GM21619 (cell line): Measurements from ENCODE around the gene PDCD4.

Experiments used
- ATAC-seq: cut with Tn5 transposase; IDR thresholded peaks from one replicate; pipeline ENCODE4 v1.9.1; 2021; ENCODE audit not compliant: unreplicated experiment

The PDCD4 gene

GRCh38 chr10:110860576-110861241 lies 11.0 kb upstream of the PDCD4 start:
- ATAC-seq = peak; percentile 58

- no peak for ATAC-seq
Observed at GRCh38 chr10:110861476-110861875, 10.3 kb upstream of the PDCD4 start.

DNA sequence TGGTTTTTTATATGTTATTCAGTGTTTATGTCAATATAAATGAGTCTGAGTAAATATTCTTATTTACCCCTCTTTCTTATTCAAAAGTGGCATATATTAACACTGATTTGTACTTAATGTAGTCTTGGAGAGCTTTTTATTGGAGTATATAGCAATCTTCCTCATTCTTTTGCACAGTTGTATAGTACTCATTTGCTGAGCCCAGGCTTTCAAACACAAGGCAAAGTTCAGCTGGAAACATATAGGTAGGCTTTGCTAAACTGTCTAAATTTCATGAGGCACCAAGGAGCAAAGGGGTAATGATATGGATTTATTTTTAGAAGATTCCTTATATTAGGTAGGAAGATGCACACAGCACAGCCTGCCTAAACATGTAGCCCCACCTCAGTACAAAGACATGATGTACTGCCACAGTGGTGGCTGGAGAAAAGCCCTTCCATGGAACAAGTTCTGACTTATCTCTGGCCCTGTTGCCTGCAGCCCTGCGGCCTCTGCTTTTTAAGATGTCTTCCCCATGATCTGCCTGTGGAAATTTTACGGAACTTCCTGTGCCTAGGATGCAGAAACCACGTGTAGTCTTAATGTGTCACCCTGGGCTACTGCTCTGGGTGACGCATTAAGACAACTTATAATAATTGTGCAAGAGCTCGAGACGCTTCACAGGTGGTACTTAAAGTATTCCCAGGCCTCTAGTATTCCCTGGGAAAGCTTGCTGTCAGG lies 9.6 kb upstream of the PDCD4 start:
- no peak for ATAC-seq

GRCh38 chr10:110862961-110863360 lies 8.8 kb upstream of the PDCD4 start:
- no peak for ATAC-seq

DNA sequence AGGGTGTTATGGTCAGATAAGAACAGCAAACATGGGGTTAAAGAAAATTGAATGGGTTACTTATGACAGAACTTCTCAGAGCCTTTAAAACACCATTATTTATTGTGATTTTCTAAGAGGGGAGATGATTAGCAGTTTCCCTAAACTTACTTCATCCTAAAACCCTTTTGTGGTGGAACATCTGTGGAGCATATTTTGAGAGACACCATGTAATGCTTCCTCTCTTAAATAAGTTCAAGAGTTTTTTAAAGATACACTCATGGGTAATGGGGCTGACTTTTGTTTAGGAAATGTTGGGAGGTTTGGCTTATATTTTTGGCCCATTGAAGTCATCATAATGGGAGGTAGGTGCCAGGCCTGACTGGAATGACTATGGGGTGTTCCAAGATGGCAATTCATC lies 8.4 kb upstream of the PDCD4 start:
- ATAC-seq = no peak

- ATAC-seq = no peak
Observed at GRCh38 chr10:110863956-110864355, 7.8 kb upstream of the PDCD4 start.

DNA sequence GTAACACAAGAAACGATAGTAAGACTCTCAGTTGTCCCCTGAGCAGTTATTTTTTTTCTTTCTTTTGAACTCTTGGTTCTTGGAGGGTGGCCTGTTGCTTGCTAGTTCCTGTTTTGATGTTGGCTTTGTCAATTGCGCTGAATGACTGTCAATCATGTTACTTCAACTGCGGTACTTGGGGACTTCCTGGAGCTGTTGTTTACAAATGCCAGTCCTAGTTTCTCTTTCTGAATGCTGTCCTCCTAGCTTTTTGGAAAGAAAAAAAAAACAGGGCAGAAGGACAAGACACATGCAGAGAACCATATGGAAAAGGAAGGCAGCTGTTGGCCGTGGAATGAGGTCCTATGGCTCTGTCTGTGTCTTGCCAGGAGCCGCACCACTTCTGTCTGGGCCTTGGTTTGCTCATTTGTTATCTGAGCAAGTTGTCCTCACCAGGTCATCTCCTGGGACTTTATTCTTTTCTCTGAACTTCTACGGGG lies 7.0 kb upstream of the PDCD4 start:
- ATAC-seq = peak; percentile 59

GRCh38 chr10:110865186-110865808 lies 6.4 kb upstream of the PDCD4 start:
- no peak for ATAC-seq

GRCh38 chr10:110865809-110866482 lies 5.8 kb upstream of the PDCD4 start:
- no peak for ATAC-seq

DNA sequence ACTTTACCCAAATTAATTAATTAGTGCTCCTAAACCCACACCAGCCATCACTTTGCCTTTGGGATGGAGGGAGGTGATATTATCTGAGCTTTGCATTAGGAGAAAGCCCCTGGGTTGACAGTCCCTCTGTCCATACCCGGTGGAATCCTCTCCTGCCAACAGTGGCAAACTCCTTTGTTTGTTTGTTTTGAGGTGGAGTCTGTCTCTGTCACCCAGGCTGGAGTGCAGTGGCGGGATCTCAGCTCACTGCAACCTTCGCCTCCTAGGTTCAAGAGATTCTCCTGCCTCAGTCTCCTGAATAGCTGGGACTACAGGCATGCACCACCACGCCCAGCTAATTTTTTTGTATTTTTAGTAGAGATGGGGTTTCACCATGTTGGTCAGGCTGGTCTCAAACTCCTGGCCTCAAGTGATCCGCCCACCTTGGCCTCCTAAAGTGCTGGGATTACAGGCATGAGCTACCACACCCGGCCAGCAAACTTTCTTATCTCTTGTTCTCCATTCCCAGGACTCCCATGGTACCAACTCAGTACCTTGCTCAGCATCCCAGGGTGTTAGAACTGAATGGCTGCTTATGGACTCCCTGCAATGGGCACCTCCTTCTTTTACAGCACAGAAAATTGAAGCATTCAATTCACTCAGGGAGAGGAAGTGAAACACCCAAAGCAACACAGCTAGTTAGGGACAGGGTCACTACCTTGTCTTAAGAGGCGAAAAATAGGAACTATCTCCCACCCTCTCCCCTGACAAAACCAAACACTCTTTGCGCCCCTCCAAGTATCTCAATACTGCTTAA lies 4.5 kb upstream of the PDCD4 start:
- ATAC-seq = peak; percentile 27

DNA sequence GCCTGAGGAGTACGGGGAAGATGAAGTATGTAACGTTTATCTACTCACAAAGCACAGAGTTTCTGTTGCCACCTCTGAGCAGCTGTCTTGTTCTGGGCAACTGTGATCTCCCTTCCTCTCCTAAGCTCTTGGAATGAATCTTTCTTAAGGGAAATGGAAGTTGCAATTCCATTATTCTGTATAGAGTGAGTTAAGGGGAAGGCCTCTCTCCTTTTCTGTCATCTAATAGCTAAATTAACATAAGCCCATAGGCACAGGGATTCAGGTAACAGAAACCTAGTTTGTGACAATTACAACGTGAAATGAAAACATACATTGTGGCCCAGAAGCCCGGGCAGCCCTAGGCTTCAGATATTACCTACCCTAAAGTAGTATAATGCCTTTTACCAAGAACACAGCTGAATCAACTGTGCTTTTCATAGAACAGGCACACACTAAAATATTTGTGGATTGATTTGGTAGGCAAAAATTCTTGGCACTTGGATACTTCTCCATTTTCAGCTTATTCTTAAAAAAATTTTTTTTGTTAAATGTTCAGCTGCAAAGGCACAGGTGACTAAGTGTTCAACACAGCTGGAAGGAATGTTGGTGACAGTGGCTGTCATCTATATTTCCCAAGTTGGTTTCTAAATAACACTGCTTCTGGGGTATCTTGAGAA lies 3.8 kb upstream of the PDCD4 start:
- no peak for ATAC-seq

DNA sequence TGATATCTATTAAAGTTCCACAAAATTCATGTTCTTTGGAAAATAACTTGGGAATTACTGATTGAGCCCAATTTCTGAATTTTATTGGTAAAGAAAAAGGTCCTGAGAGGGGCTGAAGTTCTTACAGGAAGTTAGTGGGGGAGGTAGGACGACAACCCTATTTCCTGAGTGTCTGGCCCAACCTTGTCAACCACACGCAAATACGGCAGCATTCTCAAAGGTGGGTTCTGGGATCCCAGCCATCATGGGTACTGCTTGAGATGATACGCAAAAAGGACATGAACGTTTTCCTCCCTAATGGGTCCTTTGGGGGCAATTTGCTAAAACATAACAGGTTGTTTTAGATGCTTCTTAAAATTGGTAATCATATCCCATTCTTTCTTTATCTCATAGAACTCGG lies 2.7 kb upstream of the PDCD4 start:
- ATAC-seq = no peak

DNA sequence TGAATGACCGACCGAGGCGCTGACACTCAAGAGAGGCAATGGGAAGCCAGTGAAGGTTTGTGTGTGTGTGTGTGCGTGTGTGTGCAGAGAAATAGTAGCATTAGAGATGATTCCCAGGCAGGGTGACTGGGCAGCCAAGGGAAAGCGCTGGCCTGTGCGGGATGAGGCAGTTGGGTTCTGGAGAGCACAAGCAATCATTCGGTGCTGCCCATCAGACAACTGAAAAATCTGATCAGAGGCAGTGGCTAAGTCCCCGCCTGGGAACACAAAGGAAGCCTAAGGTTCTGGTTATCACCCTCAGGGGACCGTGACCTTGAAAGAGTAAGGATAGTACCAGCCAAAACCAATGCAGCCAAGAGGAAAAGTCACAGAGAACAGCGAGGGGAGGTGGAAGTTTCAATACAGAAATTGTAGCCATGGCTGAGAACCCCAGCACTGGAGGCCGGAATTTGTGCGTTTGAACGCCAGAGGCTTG lies 868 bp upstream of the PDCD4 start:
- no peak for ATAC-seq

DNA sequence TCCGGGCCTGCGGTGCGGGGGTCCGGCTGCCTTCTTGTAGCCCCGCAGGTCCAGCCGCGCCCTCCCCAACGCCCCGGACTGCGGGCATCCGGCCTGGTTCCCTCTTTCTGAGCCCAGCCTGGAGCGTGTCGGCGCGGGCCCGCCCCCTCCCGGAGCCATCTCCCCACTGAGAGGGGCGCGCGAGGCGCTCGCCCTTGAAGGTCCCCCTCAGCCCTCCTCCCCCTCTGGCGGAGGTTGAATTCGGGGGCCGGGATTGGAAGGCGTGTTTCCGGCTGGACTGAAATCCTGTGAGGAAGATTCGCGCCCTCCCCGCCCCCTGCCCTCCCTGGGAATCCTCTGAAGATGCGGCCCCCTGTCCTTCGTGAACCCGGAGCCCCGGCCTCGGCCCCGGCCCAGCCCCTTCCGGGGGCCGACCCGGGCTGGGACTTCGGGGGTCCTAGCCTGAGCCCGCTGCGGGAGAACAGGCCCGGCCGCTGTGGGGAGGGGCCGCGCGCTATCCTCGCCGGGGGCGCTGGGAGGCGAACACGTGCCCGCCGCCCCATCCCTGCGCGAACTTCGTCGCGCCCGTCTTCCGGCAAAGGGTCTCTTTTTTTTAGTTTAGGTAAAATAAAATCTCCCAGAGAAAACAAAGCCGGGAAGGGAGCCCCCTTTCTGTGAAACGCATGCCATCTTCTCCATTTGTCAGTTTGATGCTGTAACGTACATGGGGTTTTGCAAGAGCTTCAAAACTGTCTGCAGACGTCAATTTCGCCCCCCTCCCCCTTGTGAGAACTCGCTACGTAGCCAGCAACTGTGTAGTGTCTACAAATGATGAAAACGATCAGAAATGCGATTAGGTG lies 636 bp downstream of the PDCD4 start:
- peak; percentile 37 for ATAC-seq

GRCh38 chr10:110872984-110873923 lies 1.5 kb downstream of the PDCD4 start:
- ATAC-seq = no peak

DNA sequence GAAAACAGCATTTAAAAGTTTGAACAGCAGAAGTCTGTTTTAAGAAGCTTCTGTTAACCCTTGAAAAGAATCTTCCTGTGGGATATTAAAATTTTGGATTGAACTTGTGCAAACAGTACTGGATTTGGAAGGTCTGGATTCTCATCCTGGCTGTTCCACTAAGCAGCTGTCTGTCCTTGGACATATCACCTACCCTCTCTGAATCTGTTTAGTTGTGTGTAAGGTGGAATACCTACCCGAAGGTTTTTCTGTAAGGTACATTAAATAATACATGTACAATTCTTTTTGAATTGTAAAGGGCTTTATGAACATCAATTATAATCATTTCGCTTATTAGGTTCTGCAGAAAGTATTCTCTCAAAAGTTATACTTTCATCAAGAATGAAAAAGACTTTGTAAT lies 2.2 kb downstream of the PDCD4 start:
- no peak for ATAC-seq

DNA sequence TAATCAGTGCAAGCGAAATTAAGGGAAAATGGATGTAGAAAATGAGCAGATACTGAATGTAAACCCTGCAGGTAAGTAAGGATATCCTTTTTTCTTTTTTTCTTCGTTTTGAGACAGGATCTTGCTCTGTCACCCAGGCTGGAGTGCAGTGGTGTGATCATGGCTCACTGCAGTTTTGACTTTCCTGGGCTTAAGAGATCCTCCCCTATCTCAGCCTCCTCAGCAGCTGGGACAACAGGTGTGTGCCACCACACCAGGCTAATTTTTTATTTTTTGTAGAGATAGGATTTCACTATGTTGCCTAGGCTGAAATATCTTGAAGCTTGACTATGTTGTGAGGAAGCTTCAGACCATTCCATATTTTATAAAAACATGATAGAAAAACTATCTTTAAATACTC lies 4.3 kb downstream of the PDCD4 start:
- no peak for ATAC-seq

DNA sequence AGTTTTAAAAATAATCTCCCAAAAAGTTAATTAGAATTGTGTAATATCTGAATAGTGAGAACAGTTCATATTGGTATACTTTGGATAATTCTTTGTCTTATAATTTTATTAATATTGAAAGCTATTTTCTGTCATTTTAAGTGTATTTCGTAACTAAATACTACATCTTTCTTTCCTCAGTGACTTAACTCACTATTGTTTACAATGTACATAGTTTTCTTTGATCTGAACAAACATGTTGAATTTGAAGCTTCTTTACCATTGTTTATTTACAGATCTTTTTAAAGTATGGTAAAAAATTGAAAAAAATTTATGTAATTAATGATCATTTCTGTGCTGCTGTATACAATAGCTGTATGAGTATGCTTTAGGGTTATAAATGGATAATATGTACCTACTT lies 5.1 kb downstream of the PDCD4 start:
- ATAC-seq = no peak
